ENCODE data around the gene KARS1. TPM values are rescaled to one million over a fixed set of nuclear protein-coding genes. Genes with fewer than 3 reads are reported as not detected.
"Not testable (repeated sequence)": the region's sequence is repeated elsewhere in the genome, so short reads cannot be mapped to it uniquely, and the experiment has no call there.

Gene KARS1
- total RNA-seq, 1 experiment from 2014 or later, result 181 TPM

DNA sequence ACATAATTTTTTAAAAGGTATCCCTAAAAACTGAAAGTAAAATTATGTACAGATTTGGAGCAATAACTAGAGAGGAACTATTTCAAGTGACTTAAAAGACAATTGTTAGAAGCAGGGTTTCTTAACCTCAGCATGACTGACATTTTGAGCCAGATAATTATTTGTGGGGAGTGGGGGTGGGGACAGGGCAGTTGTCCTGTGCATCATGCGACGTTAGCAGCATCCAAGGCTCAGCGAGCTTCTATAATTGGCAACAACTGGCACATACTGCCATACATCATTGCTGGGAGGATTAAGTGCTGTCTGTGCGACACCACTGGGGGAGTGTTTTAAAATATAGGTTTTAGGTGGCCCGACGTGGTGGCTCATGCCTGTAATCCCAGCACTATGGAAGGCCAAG lies 54.2 kb downstream of the KARS1 start:
- Mint-ChIP-seq H3K9me3 (peaks cover 2 to 9% of the 10 kb centered on the region in 2 experiments; a peak in 4 of 5 replicates), H3K27me3 (ENCODE audit: low read depth) (no peaks in the 10 kb centered on the region), H3K4me3 (no peak overlapping the region; a peak in 1 of 5 replicates), H3K4me1 (peaks cover 39 to 43% of the 10 kb centered on the region in 2 experiments), H3K36me3 (ENCODE audit: insufficient read depth in 1 of 3, low read depth in 3 of 3) (peaks cover 16 to 25% (median 22%) of the 10 kb centered on the region in 3 experiments), H3K27ac (peak overlapping the region in 2 of 3 experiments; percentile 22 to 71; a peak in 3 of 7 replicates)
- no peaks in the 10 kb centered on the region for H4K20me1 ChIP-seq (ENCODE audit: control insufficient read depth, insufficient read depth, insufficient read length)
- H3K4me2 ChIP-seq (ENCODE audit: insufficient read depth, insufficient read length, low read length), result peak overlapping the region; percentile 66
- no peak for DNase-seq
- no peak overlapping the region for H2BK5ac ChIP-seq (ENCODE audit: insufficient read length, low read length)
- H3K4ac ChIP-seq (ENCODE audit: low read depth, low read length), result no peak overlapping the region
- no peak overlapping the region for H3T11ph ChIP-seq (ENCODE audit: low read length)
- H3K9me3 ChIP-seq (ENCODE audit: control insufficient read depth, low read depth, low read length), result no peaks in the 10 kb centered on the region
- no peak overlapping the region for H2AK5ac ChIP-seq (ENCODE audit: insufficient read length, low read length)
- H3K18ac ChIP-seq (ENCODE audit: insufficient read length, low read depth, low read length), result no peak overlapping the region
- no peak overlapping the region for H2BK20ac ChIP-seq (ENCODE audit: low read depth, low read length, poor library complexity, severe bottlenecking)
- no peak overlapping the region for H4K91ac ChIP-seq (ENCODE audit: insufficient read length, low read depth, low read length)
- H3K23me2 ChIP-seq (ENCODE audit: insufficient read length, low read depth, low read length, poor library complexity, severe bottlenecking), result no peaks in the 10 kb centered on the region
- H3K23ac ChIP-seq (ENCODE audit: insufficient read length, low read depth, low read length), result no peak overlapping the region
- no peak for TF ChIP-seq CTCF (conservative IDR thresholded peaks at IDR 0.05)
- H4K5ac ChIP-seq (ENCODE audit: insufficient read length, low read depth, low read length), result no peak overlapping the region
- no peaks in the 10 kb centered on the region; the same call in 1 of the 2 replicates for H3K79me2 ChIP-seq (ENCODE audit: insufficient read depth, low read length)
- H2AFZ ChIP-seq (ENCODE audit: low read length), result no peak overlapping the region
- H4K8ac ChIP-seq (replicated peaks; ENCODE audit: insufficient read length, low read depth, low read length), result no peak overlapping the region
- no peak overlapping the region for H2BK12ac ChIP-seq (ENCODE audit: insufficient read length, low read depth, low read length)
- H3K4me1 ChIP-seq (ENCODE audit: insufficient read depth, low read length), result peaks cover 5% of the 10 kb centered on the region; the same call in 1 of the 2 replicates
- no peaks in the 10 kb centered on the region for H3K27me3 ChIP-seq (ENCODE audit: insufficient read depth, low read length)
- WGBS (ENCODE audit: extremely low coverage, insufficient read length, low lambda C conversion rate), result no CpG with 5 or more reads among the region's 6 CpGs
- no peak overlapping the region for H2BK120ac ChIP-seq (ENCODE audit: low read depth, low read length, poor library complexity, severe bottlenecking)
- H3K14ac ChIP-seq (ENCODE audit: insufficient read depth, low read length), result no peak overlapping the region
- no peak overlapping the region for H3K56ac ChIP-seq (ENCODE audit: insufficient read length, low read depth, low read length)
- H3K79me1 ChIP-seq (ENCODE audit: insufficient read depth, low read depth, low read length, poor library complexity, severe bottlenecking), result no peaks in the 10 kb centered on the region
- no peak overlapping the region for H3K9ac ChIP-seq (ENCODE audit: extremely low read depth, insufficient read length, low read length)
- peak overlapping the region; percentile 32 for H3K27ac ChIP-seq (ENCODE audit: insufficient read length, low read depth, low read length)
- no peak overlapping the region; the same call in 1 of the 2 replicates for H2BK15ac ChIP-seq (ENCODE audit: low read depth, low read length)

GRCh38 chr16:75591927-75592326 lies 55.5 kb downstream of the KARS1 start:
- Mint-ChIP-seq H3K36me3 (ENCODE audit: insufficient read depth in 1 of 3, low read depth in 3 of 3) (peaks cover 3 to 12% (median 9%) of the 10 kb centered on the region in 3 experiments), H3K4me1 (peaks cover 39 to 43% of the 10 kb centered on the region in 2 experiments)
- H3K4me1 ChIP-seq (ENCODE audit: insufficient read depth, low read length); H3K56ac ChIP-seq (ENCODE audit: insufficient read length, low read depth, low read length); H3K4me3 Mint-ChIP-seq; H3K23me2 ChIP-seq (ENCODE audit: insufficient read length, low read depth, low read length, poor library complexity, severe bottlenecking); H2BK120ac ChIP-seq (ENCODE audit: low read depth, low read length, poor library complexity, severe bottlenecking); H2BK12ac ChIP-seq (ENCODE audit: insufficient read length, low read depth, low read length); H4K91ac ChIP-seq (ENCODE audit: insufficient read length, low read depth, low read length); H3K23ac ChIP-seq (ENCODE audit: insufficient read length, low read depth, low read length); H3K9me3 ChIP-seq (ENCODE audit: control insufficient read depth, low read depth, low read length); H3K27ac ChIP-seq (ENCODE audit: insufficient read length, low read depth, low read length); H2BK20ac ChIP-seq (ENCODE audit: low read depth, low read length, poor library complexity, severe bottlenecking); H4K20me1 ChIP-seq (ENCODE audit: control insufficient read depth, insufficient read depth, insufficient read length); H2BK15ac ChIP-seq (ENCODE audit: low read depth, low read length); H3K18ac ChIP-seq (ENCODE audit: insufficient read length, low read depth, low read length); H3T11ph ChIP-seq (ENCODE audit: low read length); H3K79me1 ChIP-seq (ENCODE audit: insufficient read depth, low read depth, low read length, poor library complexity, severe bottlenecking); H3K27me3 Mint-ChIP-seq (ENCODE audit: low read depth); H3K27me3 ChIP-seq (ENCODE audit: insufficient read depth, low read length); H2AK5ac ChIP-seq (ENCODE audit: insufficient read length, low read length); H2BK5ac ChIP-seq (ENCODE audit: insufficient read length, low read length); H2AFZ ChIP-seq (ENCODE audit: low read length); H3K4me2 ChIP-seq (ENCODE audit: insufficient read depth, insufficient read length, low read length); H4K5ac ChIP-seq (ENCODE audit: insufficient read length, low read depth, low read length); H3K9me3 Mint-ChIP-seq; DNase-seq; H3K14ac ChIP-seq (ENCODE audit: insufficient read depth, low read length); H3K9ac ChIP-seq (ENCODE audit: extremely low read depth, insufficient read length, low read length); H4K8ac ChIP-seq (replicated peaks; ENCODE audit: insufficient read length, low read depth, low read length); H3K79me2 ChIP-seq (ENCODE audit: insufficient read depth, low read length); H3K4ac ChIP-seq (ENCODE audit: low read depth, low read length); H3K27ac Mint-ChIP-seq: not testable (repeated sequence)
- WGBS (ENCODE audit: extremely low coverage, insufficient read length, low lambda C conversion rate), result no CpG with 5 or more reads among the region's 9 CpGs

Data from H9 (cell line).